ENCODE results near the gene KIF12.

The KIF12 gene

DNA sequence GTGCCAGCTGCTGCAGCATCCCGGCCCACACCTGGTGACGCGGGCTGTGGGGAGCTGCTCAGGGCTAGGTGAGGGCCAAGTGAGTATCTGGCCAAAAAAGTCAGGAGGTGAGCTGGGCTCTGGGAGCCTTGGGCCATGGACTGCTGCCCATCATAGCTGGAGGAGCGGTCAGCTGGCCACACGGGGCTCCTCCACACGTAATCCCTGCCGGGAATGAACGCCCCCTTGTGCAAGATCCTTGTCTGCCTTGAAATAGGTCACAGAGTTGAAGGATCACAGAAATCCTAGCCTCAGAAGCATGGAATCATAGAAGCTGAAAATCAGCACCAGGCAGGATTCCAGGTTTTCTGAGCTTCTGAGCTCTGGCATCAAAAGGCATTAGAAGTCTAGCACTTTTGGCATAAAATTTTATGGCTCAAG, 39.5 kb upstream of the KIF12 start:
- TF ChIP-seq, protein P1, sequence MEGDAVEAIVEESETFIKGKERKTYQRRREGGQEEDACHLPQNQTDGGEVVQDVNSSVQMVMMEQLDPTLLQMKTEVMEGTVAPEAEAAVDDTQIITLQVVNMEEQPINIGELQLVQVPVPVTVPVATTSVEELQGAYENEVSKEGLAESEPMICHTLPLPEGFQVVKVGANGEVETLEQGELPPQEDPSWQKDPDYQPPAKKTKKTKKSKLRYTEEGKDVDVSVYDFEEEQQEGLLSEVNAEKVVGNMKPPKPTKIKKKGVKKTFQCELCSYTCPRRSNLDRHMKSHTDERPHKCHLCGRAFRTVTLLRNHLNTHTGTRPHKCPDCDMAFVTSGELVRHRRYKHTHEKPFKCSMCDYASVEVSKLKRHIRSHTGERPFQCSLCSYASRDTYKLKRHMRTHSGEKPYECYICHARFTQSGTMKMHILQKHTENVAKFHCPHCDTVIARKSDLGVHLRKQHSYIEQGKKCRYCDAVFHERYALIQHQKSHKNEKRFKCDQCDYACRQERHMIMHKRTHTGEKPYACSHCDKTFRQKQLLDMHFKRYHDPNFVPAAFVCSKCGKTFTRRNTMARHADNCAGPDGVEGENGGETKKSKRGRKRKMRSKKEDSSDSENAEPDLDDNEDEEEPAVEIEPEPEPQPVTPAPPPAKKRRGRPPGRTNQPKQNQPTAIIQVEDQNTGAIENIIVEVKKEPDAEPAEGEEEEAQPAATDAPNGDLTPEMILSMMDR (IDR thresholded peaks at IDR 0.05) = no peak

DNA sequence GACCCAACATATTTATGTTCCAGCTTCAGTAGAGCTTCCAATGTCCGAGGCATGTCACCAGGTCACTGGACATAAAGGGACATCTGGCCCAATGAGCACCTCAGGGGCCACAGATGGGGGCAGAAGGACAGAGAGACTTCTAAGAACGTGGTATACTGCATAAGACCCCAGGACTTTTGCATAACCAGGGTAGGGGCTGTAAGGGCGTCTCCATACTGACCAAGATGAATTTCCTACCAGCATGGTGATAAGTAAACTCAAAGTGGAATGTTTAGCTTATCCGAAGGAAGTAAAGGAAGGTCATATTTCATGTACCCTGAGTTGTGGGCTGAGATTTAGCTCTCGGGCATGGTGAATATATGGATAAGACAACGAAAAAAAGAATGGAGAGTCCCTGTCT, 38.7 kb upstream of the KIF12 start:
- TF ChIP-seq, protein P1 (IDR thresholded peaks at IDR 0.05) = no peak

DNA sequence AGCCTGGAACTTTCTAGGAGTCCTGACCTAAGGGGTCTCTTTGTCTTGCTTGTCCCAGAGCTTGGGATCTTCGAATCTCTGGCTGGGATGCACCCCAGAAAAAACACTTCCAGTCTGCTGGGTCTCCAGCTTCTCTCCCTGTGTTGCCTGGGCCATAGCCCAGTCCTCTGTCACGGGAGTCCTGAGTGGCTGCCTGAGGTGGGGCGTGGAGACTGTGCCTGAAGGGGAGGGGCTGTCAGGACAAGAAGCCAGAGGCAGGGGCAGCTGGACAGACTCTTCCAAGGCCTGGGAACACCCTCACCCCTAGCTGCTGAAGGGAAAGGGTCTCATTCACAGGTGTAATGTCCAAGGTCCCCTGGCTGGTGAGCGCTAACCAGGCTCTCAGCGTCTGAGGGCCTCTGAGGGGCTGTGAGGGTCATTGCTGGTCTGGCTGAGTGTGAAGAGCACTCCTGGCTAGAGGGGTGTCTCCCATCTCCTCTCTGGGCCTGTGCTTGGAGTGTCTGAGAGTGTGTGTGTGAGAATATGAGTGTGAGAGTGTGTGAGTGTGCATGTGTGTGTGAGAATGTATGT, 35.8 kb upstream of the KIF12 start:
- TF ChIP-seq, protein P1 (IDR thresholded peaks at IDR 0.05) = no peak

DNA sequence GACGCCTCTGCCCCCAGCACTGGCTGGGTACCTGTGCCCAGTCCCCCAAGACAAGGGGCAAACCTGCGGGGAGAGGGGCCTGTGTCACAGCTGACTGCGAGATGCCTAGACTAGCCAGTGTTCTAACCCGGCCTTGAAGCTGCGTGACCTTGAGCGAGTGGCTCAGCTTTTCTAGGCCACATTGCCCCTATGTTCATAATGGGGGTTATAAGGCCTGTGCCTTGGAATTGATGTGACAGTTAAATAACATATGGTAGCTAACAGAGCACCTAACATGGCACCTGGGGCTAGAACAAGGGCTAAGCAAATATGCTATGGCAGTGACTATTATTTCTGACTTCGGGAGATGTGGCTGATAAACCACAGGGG, 33.4 kb upstream of the KIF12 start:
- TF ChIP-seq, protein P1 (IDR thresholded peaks at IDR 0.05) = no peak

DNA sequence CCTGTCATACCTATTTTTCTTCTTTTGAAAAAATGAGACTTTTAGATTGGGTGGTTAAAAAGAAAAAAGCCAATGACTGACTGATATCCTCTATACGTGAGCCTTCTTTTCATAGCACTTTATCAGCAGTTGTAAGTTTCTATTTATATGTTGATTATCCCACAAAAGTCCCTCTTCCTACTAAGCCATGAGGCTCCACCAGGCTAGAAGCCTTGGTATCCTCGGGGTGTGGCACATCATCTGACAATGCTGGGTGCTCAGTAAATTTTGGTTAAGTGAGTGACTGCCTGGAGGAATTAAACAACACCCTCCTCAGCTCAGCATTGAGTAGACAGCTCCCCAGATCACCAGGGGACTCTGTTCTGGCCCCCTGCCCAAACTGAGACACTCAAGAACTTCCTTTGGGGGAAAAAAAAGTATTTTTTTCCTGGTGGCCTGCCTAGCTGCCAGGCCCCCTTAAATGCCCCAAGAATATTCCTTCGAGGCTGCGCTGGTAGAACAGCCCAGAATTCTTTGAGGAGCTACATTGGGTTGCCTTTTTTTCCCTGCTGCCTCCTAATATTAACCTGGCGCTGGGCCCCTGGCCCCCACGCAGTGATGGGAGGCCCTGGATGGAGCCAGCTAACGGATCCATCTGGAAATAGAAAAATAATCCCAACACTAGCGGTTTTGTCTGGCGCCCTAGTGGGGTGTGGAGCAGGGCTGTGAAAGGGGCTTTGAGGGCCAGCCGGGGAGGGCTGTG, 32.9 kb upstream of the KIF12 start:
- TF ChIP-seq, protein P1 (IDR thresholded peaks at IDR 0.05) = no peak

DNA sequence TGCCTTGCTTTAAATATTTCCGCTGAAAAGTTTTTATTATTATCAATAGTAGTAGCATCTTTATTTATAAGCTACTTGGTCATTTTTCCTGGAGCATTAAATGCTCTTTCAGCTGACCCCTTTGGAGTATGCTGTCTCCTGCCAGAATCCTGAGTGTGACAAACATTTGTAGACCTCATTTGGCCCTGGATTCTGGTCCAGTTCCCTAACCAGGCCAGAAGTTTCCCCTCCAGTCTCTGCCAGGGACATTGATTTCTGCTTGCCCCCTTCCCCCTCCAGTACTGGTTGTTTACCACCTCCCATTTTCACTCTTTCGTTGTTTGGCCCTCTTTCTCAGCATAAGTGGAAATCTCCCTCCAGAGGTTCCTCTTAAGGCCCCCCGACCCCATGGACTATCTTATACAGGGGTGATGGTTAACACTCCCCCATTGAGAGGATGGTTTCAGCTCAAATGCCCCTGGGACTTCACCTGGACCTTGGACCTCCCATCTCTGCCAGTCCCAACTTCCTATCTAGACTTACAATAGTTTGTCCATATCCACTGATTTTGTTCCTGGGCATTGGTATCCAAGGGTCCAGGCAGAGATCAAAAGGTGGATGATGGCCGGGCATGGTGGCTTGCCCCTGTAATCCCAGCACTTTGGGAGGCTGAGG, 31.7 kb upstream of the KIF12 start:
- TF ChIP-seq, protein P1 (IDR thresholded peaks at IDR 0.05) = no peak

DNA sequence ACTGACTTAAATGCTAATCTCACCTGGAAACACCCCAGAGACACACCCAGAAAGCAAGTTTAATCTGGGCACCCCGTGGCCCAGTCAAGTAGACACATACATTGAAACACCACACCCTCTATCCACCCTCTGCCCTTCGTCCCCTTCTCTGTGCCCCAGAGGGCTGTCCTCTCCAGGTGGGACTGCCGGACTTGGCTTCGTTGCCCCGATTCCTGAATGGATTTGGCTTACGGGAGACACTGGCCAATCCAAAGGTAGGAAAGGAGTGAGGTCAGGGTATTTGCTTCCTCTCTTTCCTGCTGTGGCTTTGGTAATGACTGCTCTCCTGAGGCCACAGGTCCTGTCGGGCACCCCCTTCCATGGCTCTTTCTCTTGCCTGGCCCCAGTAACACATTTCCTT, 31.0 kb upstream of the KIF12 start:
- TF ChIP-seq, protein P1 (IDR thresholded peaks at IDR 0.05) = no peak
